Measurements from ENCODE around the gene RFX1.

Gene RFX1

GRCh38 chr19:14021474-14021873 lies 15.4 kb upstream of the RFX1 start:
- TF ChIP-seq ZBTB7A (IDR thresholded peaks at IDR 0.05; ENCODE audit: low read depth), result no peak
- TF ChIP-seq FOXM1 (IDR thresholded peaks at IDR 0.05; ENCODE audit: borderline replicate concordance, low read depth), result no peak
- no peak for TF ChIP-seq MAX (IDR thresholded peaks at IDR 0.05)
- no peak for TF ChIP-seq TEAD4 (IDR thresholded peaks at IDR 0.05)
- no peak for TF ChIP-seq EGR1 (IDR thresholded peaks at IDR 0.05)
- TF ChIP-seq NFIC (IDR thresholded peaks at IDR 0.05), result no peak
- no peak for TF ChIP-seq TAF1 (IDR thresholded peaks at IDR 0.05; ENCODE audit: low read depth)
- no peak for TF ChIP-seq CEBPB (IDR thresholded peaks at IDR 0.05)
- no peak for TF ChIP-seq TCF12 (IDR thresholded peaks at IDR 0.05; ENCODE audit: low read depth)
- no peak for TF ChIP-seq REST (IDR thresholded peaks at IDR 0.05; ENCODE audit: low read depth)
- no peak for TF ChIP-seq RAD21 (IDR thresholded peaks at IDR 0.05; ENCODE audit: low read depth)
- no peak for TF ChIP-seq CREB1 (IDR thresholded peaks at IDR 0.05; ENCODE audit: low read depth)
- no peak for TF ChIP-seq USF1 (IDR thresholded peaks at IDR 0.05)
- no peak for TF ChIP-seq EP300 (IDR thresholded peaks at IDR 0.05; ENCODE audit: borderline replicate concordance)
- TF ChIP-seq YY1 (IDR thresholded peaks at IDR 0.05; ENCODE audit: low read depth), result no peak

GRCh38 chr19:14019100-14019499 lies 13.0 kb upstream of the RFX1 start:
- no peak for TF ChIP-seq ZBTB7A (IDR thresholded peaks at IDR 0.05; ENCODE audit: low read depth)
- TF ChIP-seq EP300 (IDR thresholded peaks at IDR 0.05; ENCODE audit: borderline replicate concordance), result no peak
- TF ChIP-seq CREB1 (IDR thresholded peaks at IDR 0.05; ENCODE audit: low read depth), result no peak
- no peak for TF ChIP-seq TAF1 (IDR thresholded peaks at IDR 0.05; ENCODE audit: low read depth)
- no peak for TF ChIP-seq TEAD4 (IDR thresholded peaks at IDR 0.05)
- TF ChIP-seq USF1 (IDR thresholded peaks at IDR 0.05), result no peak
- TF ChIP-seq EGR1 (IDR thresholded peaks at IDR 0.05), result no peak
- TF ChIP-seq MAX (IDR thresholded peaks at IDR 0.05), result no peak
- TF ChIP-seq YY1 (IDR thresholded peaks at IDR 0.05; ENCODE audit: low read depth), result no peak

GRCh38 chr19:14015524-14016035 lies 9.5 kb upstream of the RFX1 start:
- TF ChIP-seq MAX (IDR thresholded peaks at IDR 0.05), result no peak
- TF ChIP-seq ZBTB7A (IDR thresholded peaks at IDR 0.05; ENCODE audit: low read depth), result no peak
- TF ChIP-seq REST (IDR thresholded peaks at IDR 0.05; ENCODE audit: low read depth), result no peak
- no peak for TF ChIP-seq TAF1 (IDR thresholded peaks at IDR 0.05; ENCODE audit: low read depth)
- TF ChIP-seq NFIC (IDR thresholded peaks at IDR 0.05), result no peak
- no peak for TF ChIP-seq CEBPB (IDR thresholded peaks at IDR 0.05)
- TF ChIP-seq EP300 (IDR thresholded peaks at IDR 0.05; ENCODE audit: borderline replicate concordance), result no peak

- TF ChIP-seq CEBPB (IDR thresholded peaks at IDR 0.05), result no peak
- no peak for TF ChIP-seq YY1 (IDR thresholded peaks at IDR 0.05; ENCODE audit: low read depth)
- no peak for TF ChIP-seq CREB1 (IDR thresholded peaks at IDR 0.05; ENCODE audit: low read depth)
- no peak for TF ChIP-seq FOXM1 (IDR thresholded peaks at IDR 0.05; ENCODE audit: borderline replicate concordance, low read depth)
- TF ChIP-seq EGR1 (IDR thresholded peaks at IDR 0.05), result no peak
- TF ChIP-seq REST (IDR thresholded peaks at IDR 0.05; ENCODE audit: low read depth), result no peak
Measured at GRCh38 chr19:14012378-14012915, 6.3 kb upstream of the RFX1 start.

Data from Ishikawa (cell line).